Lower leg skin (tissue), 3 donors: ENCODE measurements around the gene PSMA7.

Experiments used
- CTCF ChIP-seq, 3 donors: fragments of 450-650 bp; IDR thresholded peaks; one replicate each; pipeline ENCODE4 v1.5.1; 2016; ENCODE audit warnings: antibody characterized with exemption in 3 of 3, mild to moderate bottlenecking in 3 of 3, moderate library complexity in 2 of 3
- POLR2A ChIP-seq, 2 donors: fragments of 450-650 bp; IDR thresholded peaks; one replicate each; pipeline ENCODE4 v1.6.1; 2016 to 2017; ENCODE audit warnings: antibody characterized with exemption in 2 of 2, mild to moderate bottlenecking in 1 of 2, moderate library complexity in 1 of 2

- no peak for TF ChIP-seq CTCF (IDR thresholded peaks at IDR 0.05)
- TF ChIP-seq POLR2A (IDR thresholded peaks at IDR 0.05) = no peak
Measured at GRCh38 chr20:62142252-62143080, 728 bp downstream of the PSMA7 start.
